Activated B cell treated with CpG ODN at 0.5 μM for 24 hours (primary cell): ENCODE data around the gene LRRC58. TPM values are rescaled to one million over a fixed set of nuclear protein-coding genes. Genes with fewer than 3 reads are reported as not detected.

Source experiments
- ATAC-seq: fragments of 200-7000 bp; cut with Tn5 transposase; one replicate; pipeline ENCODE4 v1.10.0; 2021; ENCODE audit warnings: low read depth, mild to moderate bottlenecking, moderate library complexity
- CTCF ChIA-PET: fragments of 350-600 bp; sonication (Branson Sonifier 250); formaldehyde crosslinking; loops from one replicate; lab custom pipeline; 2021; ENCODE audit warnings: antibody characterized with exemption; lab: Charles Lee
- POLR2A ChIA-PET: fragments of 350-600 bp; sonication (Branson Sonifier 250); formaldehyde crosslinking; loops from one replicate; lab custom pipeline; 2021; ENCODE audit warnings: antibody characterized with exemption; lab: Charles Lee
- DNase-seq: peaks from one replicate; pipeline ENCODE4 v3.0.0; 2022
- H3K27ac Mint-ChIP-seq: one replicate; pipeline ENCODE4 v1.8.0; 2020; ENCODE audit warnings: mixed read lengths
- H3K27me3 Mint-ChIP-seq: one replicate; pipeline ENCODE4 v1.8.0; 2021; ENCODE audit warnings: mixed read lengths
- H3K36me3 Mint-ChIP-seq: one replicate; pipeline ENCODE4 v1.8.0; 2021; ENCODE audit warnings: low read depth, mixed read lengths
- H3K4me1 Mint-ChIP-seq: one replicate; pipeline ENCODE4 v1.8.0; 2021; ENCODE audit warnings: mixed read lengths
- H3K4me3 Mint-ChIP-seq: one replicate; pipeline ENCODE4 v1.8.0; 2020; ENCODE audit warnings: mild to moderate bottlenecking, mixed read lengths
- H3K9me3 Mint-ChIP-seq: one replicate; pipeline ENCODE4 v1.8.0; 2020; ENCODE audit warnings: mixed read lengths
- intact Hi-C: fragments of 100-400 bp; cut with micrococcal nuclease; formaldehyde crosslinking; loops from one replicate; pipeline ENCODE4 v1.15.1; 2024
- total RNA-seq: library from RNA; stranded (reverse); gene quantifications from 2 replicates; pipeline ENCODE4 v1.2.3, GENCODE V29; 2022
- TF ChIP-seq, protein P1 (sequence below): fragments of 200-600 bp; IDR thresholded peaks from one replicate; pipeline ENCODE4 v1.8.0; 2022; ENCODE audit warnings: antibody characterized with exemption, mild to moderate bottlenecking

The LRRC58 gene
- 16.8 and 18.3 TPM in 2 replicates for total RNA-seq

DNA sequence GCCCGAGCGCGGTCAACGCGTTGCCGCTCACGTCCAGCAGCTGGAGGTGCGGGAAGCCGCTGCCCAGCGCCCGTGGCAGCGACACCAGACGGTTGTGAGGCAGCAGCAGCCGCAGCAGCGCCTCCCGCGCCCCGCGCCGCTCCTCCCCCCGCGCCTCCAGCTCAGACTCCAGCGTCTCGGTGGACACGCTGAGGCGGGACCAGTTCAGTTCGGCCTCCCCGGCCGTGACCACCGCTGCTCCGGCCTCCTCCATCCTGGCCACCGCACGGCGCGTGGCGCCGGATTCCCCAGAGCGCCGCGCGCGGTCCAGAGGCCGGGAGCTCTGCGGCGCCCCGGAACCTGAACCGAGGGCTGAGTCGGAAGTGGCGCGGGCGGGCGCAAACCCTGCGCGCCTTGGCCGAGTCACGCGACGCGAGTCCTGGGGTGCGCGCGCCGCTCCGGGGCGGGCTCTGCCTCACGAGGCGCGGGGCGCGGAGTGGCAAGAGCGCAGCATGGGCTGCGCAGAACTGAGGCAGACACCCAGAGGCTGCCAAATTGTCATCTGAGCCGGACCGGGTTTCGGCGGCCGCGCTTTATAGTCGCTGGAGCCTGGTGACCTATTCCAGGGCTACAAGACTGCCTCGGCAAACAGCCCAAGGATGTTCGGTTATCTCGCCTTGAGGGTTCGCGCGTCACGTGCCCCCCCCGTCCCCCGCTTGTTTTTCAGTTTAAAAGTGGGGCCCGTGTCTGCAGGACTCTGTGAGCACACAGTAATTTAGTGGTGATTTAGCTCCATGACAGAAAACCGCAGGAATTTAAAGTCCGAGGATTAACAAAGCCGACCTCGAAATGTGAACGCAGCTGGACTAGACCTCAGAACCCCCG is at the start of gene LRRC58:
LRRC58 (minus strand) TSS at position 364 of the 864 bp plus-strand sequence; CDS start at position 253, 111 bp downstream.
- POLR2A ChIA-PET: interaction anchor here (0.7 to 3.7 kb wide), 16 partner anchors 10 to 1108 kb away, joined by 3 to 45 read pairs (median 4); partner anchors contain the start of genes B4GALT4, GSK3B, GTF2E1 and NDUFB4
- Mint-ChIP-seq H3K4me1 (peaks cover 42% of the 10 kb centered on the region), H3K27ac (peak within 1 kb of the TSS; percentile 93), H3K27me3 (no peaks in the 10 kb centered on the region), H3K9me3 (no peaks in the 10 kb centered on the region), H3K36me3 (peaks cover 27% of the 10 kb centered on the region), H3K4me3 (peak within 1 kb of the TSS; percentile 97)
- DNase-seq (peak; percentile 90), ATAC-seq (peak; percentile 92)
- TF ChIP-seq, protein P1, sequence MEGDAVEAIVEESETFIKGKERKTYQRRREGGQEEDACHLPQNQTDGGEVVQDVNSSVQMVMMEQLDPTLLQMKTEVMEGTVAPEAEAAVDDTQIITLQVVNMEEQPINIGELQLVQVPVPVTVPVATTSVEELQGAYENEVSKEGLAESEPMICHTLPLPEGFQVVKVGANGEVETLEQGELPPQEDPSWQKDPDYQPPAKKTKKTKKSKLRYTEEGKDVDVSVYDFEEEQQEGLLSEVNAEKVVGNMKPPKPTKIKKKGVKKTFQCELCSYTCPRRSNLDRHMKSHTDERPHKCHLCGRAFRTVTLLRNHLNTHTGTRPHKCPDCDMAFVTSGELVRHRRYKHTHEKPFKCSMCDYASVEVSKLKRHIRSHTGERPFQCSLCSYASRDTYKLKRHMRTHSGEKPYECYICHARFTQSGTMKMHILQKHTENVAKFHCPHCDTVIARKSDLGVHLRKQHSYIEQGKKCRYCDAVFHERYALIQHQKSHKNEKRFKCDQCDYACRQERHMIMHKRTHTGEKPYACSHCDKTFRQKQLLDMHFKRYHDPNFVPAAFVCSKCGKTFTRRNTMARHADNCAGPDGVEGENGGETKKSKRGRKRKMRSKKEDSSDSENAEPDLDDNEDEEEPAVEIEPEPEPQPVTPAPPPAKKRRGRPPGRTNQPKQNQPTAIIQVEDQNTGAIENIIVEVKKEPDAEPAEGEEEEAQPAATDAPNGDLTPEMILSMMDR: no peak
- CTCF ChIA-PET: interaction anchor here (1.2 to 2.2 kb wide), 4 partner anchors 9 to 254 kb away, joined by 3 to 15 read pairs (median 4); no protein-coding TSS in a partner anchor
- intact Hi-C loops: loop anchor here (1.0 to 10.0 kb wide), 12 partner anchors 68 to 1108 kb away; partner anchors contain the start of genes ADPRH, B4GALT4, CFAP91 and GSK3B

- H3K9me3 Mint-ChIP-seq: no peaks in the 10 kb centered on the region
- no peak overlapping the region for H3K27ac Mint-ChIP-seq
- H3K4me1 Mint-ChIP-seq: peaks cover 32% of the 10 kb centered on the region
- ATAC-seq (no peak), DNase-seq (no peak)
- no peaks in the 10 kb centered on the region for H3K36me3 Mint-ChIP-seq
- intact Hi-C loops: no loop called here
- ChIA-PET CTCF (no interaction called here), POLR2A (no interaction called here)
- TF ChIP-seq, protein P1: no peak
- no peaks in the 10 kb centered on the region for H3K27me3 Mint-ChIP-seq
- H3K4me3 Mint-ChIP-seq: no peak overlapping the region
Observed at GRCh38 chr3:120396469-120396868, 47.3 kb upstream of the LRRC58 start.

- TF ChIP-seq, protein P1: no peak
- ATAC-seq (no peak), DNase-seq (no peak)
- intact Hi-C loops: no loop called here
- Mint-ChIP-seq H3K27ac (no peak overlapping the region), H3K4me3 (no peak overlapping the region), H3K4me1 (peaks cover 18% of the 10 kb centered on the region), H3K9me3 (no peaks in the 10 kb centered on the region), H3K36me3 (no peaks in the 10 kb centered on the region), H3K27me3 (no peaks in the 10 kb centered on the region)
- ChIA-PET POLR2A (no interaction called here), CTCF (no interaction called here)
Observed at GRCh38 chr3:120394347-120394746, 45.2 kb upstream of the LRRC58 start.

DNA sequence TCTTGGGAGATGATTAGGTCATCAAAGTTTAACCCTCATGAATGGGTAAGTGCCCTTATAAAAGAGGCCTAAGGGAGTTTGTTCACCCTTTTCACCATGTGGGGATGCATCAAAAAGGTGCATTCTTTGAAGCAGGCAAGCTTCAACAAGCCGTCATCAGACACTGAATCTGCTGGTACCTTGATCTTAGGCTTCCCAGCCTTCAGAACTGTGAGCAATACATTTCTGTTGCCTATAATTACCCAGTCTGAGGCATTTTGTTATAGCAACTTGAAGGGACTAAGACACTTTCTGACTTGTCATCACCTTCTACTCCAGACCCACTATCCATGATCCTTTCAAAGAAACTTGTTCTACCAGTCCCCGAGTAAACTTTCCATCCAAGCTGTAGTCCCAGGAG is 44.6 kb upstream of the LRRC58 start:
- ChIA-PET CTCF (no interaction called here), POLR2A (no interaction called here)
- H3K4me1 Mint-ChIP-seq: peaks cover 13% of the 10 kb centered on the region

DNA sequence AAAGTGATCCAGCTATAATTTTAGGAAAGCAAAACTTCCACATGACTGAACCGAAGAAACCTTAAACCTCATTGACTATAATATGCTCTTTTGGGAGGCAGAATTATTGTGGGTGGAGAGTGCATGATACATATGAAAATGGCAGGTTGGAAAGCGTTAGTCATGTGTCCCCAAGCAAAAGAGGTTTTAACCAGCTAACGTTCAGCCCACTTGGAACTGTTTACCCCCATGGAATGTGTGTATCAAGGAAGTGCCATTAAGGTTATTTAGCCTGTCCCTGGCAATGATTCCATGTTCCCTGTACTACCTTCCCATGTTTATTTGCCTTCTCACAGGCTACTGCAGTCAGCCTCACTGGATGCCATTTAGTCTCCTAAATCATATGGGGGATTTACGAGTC is 44.1 kb upstream of the LRRC58 start:
- CTCF ChIA-PET: no interaction called here

More for the DNA sequence above, 44.6 kb upstream of the LRRC58 start:
- intact Hi-C loops: no loop called here
- TF ChIP-seq, protein P1: no peak
- H3K9me3 Mint-ChIP-seq: no peaks in the 10 kb centered on the region
- no peak overlapping the region for H3K27ac Mint-ChIP-seq
- H3K36me3 Mint-ChIP-seq: no peaks in the 10 kb centered on the region
- no peak overlapping the region for H3K4me3 Mint-ChIP-seq
- H3K27me3 Mint-ChIP-seq: no peaks in the 10 kb centered on the region
- ATAC-seq (no peak), DNase-seq (no peak)

More for the DNA sequence above, 44.1 kb upstream of the LRRC58 start:
- Mint-ChIP-seq H3K27ac (no peak overlapping the region), H3K9me3 (no peaks in the 10 kb centered on the region), H3K4me1 (peaks cover 9% of the 10 kb centered on the region), H3K27me3 (no peaks in the 10 kb centered on the region), H3K36me3 (no peaks in the 10 kb centered on the region), H3K4me3 (no peak overlapping the region)
- ATAC-seq (no peak), DNase-seq (no peak)
- intact Hi-C loops: no loop called here
- POLR2A ChIA-PET: no interaction called here
- TF ChIP-seq, protein P1: no peak
